RWPE1 (cell line): ENCODE results near the gene PER1.

Experiments used
- CTCF ChIA-PET: fragments of 350-600 bp; sonication (Branson Sonifier 250); formaldehyde crosslinking; extraction: SDS; loops from one replicate; lab custom pipeline; 2021; lab: Yijun Ruan, JAX
- POLR2A ChIA-PET: fragments of 400-600 bp; formaldehyde crosslinking; extraction: SDS; loops from one replicate; lab custom pipeline; 2020; ENCODE audit warnings: antibody characterized with exemption; ENCODE audit not compliant: low non-redundant PET; lab: Yijun Ruan, JAX
- DNase-seq: peaks from one replicate; pipeline ENCODE4 v3.0.0; 2012; ENCODE audit warnings: low spot score
- H3K27ac ChIP-seq: fragments of 450-650 bp; 2 replicates; pipeline ENCODE4 v1.5.1; 2017
- TF ChIP-seq, protein P1 (sequence below): fragments of 450-650 bp; conservative IDR thresholded peaks from 2 replicates; pipeline ENCODE4 v1.5.1; 2017; ENCODE audit warnings: low read depth, mild to moderate bottlenecking

Gene PER1

DNA sequence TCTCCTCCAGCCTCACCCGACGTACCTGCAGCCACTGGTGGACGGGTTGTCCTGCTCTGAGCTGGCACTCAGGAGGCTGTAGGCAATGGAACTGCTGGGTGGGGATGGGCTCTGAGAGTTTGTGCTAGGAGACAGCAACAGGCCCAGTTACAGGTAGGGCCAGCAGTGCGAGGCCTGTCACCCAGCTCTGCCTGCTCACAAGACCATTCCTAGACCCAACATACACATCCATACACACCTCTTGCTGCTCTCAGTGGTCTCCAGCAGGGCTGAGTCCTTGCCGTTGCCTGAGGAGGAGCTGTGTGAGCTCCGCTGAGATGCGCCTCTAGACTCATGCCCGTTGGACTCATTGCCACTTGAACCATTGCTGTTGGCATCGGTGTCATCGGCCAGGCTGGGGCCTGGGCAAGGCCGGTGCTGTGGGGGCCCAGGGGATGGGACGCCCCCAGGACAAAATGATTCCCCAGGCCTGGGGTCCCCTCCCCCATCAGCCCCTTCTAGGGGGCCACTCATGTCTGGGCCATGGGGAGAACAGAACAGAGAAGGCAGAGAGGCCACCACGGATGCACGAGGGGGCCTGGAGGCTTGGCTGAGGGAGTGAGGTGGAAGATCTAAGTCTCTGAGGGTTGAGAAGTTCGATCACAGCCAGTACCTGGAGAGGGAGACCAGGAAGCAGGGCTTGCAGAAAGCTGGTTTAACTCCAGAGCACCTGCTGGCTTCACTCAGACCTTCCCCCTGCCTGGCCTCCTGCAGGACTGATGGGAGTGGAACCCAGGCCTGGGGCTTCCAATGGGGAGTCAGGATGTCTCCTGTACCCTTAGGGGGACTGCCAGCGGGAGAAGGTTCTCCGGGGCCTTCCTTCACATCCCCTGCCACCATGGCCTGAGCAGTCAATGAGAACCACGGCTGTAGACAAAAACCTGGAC, 1.7 kb downstream of the PER1 start:
- CTCF ChIA-PET, result interaction anchor here (0.7 to 1.0 kb wide), 4 partner anchors 8 to 1011 kb away, joined by 3 to 4 read pairs (median 4); no protein-coding TSS in a partner anchor
- no peak for DNase-seq
- POLR2A ChIA-PET, result interaction anchor here (0.6 kb wide), 1 partner anchor 85 kb away, joined by 3 read pairs; no protein-coding TSS in a partner anchor
- peak overlapping the region; percentile 98 for H3K27ac ChIP-seq
- TF ChIP-seq, protein P1, sequence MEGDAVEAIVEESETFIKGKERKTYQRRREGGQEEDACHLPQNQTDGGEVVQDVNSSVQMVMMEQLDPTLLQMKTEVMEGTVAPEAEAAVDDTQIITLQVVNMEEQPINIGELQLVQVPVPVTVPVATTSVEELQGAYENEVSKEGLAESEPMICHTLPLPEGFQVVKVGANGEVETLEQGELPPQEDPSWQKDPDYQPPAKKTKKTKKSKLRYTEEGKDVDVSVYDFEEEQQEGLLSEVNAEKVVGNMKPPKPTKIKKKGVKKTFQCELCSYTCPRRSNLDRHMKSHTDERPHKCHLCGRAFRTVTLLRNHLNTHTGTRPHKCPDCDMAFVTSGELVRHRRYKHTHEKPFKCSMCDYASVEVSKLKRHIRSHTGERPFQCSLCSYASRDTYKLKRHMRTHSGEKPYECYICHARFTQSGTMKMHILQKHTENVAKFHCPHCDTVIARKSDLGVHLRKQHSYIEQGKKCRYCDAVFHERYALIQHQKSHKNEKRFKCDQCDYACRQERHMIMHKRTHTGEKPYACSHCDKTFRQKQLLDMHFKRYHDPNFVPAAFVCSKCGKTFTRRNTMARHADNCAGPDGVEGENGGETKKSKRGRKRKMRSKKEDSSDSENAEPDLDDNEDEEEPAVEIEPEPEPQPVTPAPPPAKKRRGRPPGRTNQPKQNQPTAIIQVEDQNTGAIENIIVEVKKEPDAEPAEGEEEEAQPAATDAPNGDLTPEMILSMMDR, result no peak

DNA sequence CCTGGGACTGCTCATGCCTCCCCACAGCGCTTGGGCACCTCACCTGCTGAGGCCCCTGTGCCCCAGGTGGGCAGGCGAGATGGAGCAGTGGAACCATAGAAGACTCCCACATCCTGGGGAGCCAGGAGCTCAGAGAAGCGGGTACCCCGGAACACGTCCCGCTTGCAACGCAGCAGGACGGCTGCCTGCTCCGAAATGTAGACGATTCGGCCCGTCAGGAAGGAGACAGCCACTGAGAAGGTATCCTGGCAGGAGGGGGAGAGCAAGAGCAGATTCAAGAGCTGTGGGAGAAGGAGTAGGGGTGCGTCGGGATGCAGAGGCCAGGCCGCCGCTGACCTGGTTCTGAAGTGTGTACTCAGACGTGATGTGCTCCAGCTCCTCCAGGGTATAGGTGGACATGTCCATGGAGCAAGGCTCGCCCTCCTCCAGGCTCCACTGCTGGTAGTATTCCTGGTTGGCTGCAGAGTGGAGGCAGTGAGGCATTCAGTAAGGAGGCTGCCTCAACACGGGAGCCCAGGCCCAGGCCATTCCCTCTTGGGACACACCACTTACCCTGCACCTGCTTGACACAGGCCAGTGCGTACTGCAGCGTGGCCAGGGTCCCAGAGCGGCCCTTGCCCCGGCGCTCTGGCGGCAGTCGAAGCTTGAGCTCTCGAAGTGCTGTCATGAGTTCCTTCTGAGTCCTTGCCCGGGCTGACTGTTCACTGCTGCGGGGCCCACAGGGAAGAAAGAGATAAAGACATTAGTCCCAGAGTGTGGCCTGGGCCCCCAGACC, 2.6 kb downstream of the PER1 start:
- TF ChIP-seq, protein P1, result no peak
- POLR2A ChIA-PET, result no interaction called here
- peak overlapping the region; percentile 98 for H3K27ac ChIP-seq
- DNase-seq, result no peak
- CTCF ChIA-PET, result interaction anchor here (0.7 to 1.0 kb wide), 3 partner anchors 9 to 496 kb away, joined by 3 to 4 read pairs (median 3); no protein-coding TSS in a partner anchor

- ChIA-PET POLR2A (no interaction called here), CTCF (interaction anchor here (0.6 kb wide), 1 partner anchor 10 kb away, joined by 5 read pairs; no protein-coding TSS in a partner anchor)
- DNase-seq, result no peak
- H3K27ac ChIP-seq, result peak overlapping the region; percentile 98
- TF ChIP-seq, protein P1, result no peak
Measured at GRCh38 chr17:8148560-8148959, 3.6 kb downstream of the PER1 start.

DNA sequence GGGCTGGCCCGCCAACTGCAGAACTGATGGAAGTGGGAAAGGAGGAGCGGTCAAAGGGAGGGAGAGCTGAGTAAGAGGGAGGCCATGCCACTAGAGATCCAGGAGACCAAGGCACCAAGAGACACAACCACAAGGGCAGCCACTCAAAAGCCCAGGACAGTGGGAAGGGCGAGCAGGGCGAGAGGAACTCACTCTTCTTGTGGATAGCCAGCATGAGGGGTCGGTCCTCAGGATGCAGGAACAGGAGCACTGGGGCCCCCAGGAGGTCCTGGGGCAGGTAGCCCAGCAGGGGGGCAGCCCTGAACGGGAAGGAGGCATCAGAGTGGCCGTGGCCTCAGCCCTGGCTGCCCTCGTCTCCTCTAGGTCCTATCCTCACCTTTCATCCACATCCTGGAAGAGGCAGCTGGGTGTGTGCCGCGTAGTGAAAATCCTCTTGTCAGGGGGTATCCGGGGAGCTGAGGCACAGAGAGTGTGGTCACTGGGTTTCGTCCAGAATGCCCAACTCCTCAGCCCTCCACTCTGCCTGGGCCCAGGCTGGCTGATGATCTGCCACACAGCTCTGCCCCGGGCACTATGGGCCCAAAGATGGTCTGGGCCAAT, 4.3 kb downstream of the PER1 start:
- no peak for DNase-seq
- H3K27ac ChIP-seq, result peak overlapping the region; percentile 98
- TF ChIP-seq, protein P1, result no peak
- CTCF ChIA-PET, result interaction anchor here (0.6 kb wide), 1 partner anchor 9 kb away, joined by 5 read pairs; no protein-coding TSS in a partner anchor
- POLR2A ChIA-PET, result no interaction called here

DNA sequence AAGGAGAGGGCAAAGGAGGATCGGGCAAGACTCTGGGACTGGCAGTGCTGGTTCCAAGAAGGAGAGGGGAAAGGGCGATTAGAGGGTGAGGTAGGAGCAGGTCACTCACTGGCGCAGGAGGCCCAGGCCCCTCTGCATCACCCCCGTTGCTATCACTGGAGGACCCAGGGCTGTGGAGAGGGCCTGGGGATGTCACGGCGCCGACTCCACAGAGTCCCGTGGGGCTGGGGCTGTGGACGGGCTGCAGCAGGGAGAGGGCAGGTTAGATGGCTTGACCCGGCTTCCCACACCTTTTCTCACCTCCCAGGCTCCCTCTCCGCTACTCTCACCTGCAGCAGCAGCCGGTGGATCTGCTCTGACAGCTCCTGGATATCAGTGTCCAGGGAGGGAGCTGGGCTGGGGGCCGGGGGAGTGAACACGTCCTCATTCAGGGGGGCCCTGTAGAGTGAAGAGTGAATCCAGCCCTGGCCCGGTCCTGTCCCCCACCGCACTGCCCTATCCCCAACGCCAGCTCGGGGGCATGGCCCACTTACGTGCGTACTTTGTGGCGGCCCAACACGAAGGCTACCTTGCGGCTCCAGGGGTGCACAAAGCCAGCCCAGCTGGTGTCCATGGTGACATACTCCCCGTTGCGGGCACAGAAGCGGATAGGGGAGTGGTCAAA, 4.9 kb downstream of the PER1 start:
- CTCF ChIA-PET, result no interaction called here
- TF ChIP-seq, protein P1, result no peak
- POLR2A ChIA-PET, result no interaction called here
- H3K27ac ChIP-seq, result peak overlapping the region; percentile 98
- DNase-seq, result no peak
